Central memory CD8-positive, alpha-beta T cell (primary cell): Measurements from ENCODE around the gene DOCK1.

Experiments
- ATAC-seq: fragments of 150-1000 bp; cut with Tn5 transposase; replicated peaks from 2 replicates; pipeline ENCODE4 v1.10.0; 2022; ENCODE audit warnings: mild to moderate bottlenecking, moderate FRiP score, moderate number of reproducible peaks; ENCODE audit not compliant: poor library complexity, severe bottlenecking; ENCODE audit errors: extremely low read depth
- DNase-seq, 2 donors: peaks; one replicate each; pipeline ENCODE4 v3.0.0; 2021; ENCODE audit warnings: low spot score in 2 of 2
- H3K27ac Mint-ChIP-seq: one replicate; pipeline ENCODE4 v1.8.0; 2022; ENCODE audit warnings: low read depth, mild to moderate bottlenecking, moderate library complexity, mixed read lengths
- H3K27me3 Mint-ChIP-seq: one replicate; pipeline ENCODE4 v1.8.0; 2022; ENCODE audit warnings: mixed read lengths
- H3K36me3 Mint-ChIP-seq: one replicate; pipeline ENCODE4 v1.8.0; 2022; ENCODE audit warnings: mild to moderate bottlenecking, moderate library complexity, mixed read lengths; ENCODE audit not compliant: insufficient read depth
- H3K4me1 Mint-ChIP-seq: one replicate; pipeline ENCODE4 v1.8.0; 2022; ENCODE audit warnings: mixed read lengths
- H3K4me3 Mint-ChIP-seq: one replicate; pipeline ENCODE4 v1.8.0; 2022; ENCODE audit warnings: mild to moderate bottlenecking, moderate library complexity, mixed read lengths
- H3K9me3 Mint-ChIP-seq: one replicate; pipeline ENCODE4 v1.8.0; 2022; ENCODE audit warnings: mixed read lengths

Gene DOCK1

DNA sequence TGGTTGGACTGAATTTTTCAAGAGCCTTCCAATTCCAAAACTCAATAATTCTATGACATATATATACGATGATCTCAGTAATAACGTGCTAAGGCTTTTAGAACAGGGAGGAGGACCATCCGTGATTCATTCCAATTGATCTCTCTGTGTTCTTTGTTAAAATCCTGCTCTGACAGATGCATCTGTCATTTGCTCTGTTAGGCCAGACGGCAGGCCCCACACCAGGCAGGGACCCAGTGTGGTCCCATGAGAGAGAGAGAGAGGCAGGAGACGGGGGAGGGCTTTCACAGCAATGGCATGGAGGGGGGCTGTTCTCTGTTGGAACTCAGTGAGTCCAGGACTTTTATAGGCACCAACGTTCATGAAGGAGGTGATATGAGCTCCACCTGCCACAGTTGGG lies 451.1 kb downstream of the DOCK1 start:
- Mint-ChIP-seq H3K27ac (no peak overlapping the region), H3K4me1 (no peaks in the 10 kb centered on the region), H3K27me3 (no peaks in the 10 kb centered on the region), H3K4me3 (no peak overlapping the region), H3K36me3 (peaks cover under 1% of the 10 kb centered on the region), H3K9me3 (no peaks in the 10 kb centered on the region)
- ATAC-seq: no peak
- DNase-seq: no peak

DNA sequence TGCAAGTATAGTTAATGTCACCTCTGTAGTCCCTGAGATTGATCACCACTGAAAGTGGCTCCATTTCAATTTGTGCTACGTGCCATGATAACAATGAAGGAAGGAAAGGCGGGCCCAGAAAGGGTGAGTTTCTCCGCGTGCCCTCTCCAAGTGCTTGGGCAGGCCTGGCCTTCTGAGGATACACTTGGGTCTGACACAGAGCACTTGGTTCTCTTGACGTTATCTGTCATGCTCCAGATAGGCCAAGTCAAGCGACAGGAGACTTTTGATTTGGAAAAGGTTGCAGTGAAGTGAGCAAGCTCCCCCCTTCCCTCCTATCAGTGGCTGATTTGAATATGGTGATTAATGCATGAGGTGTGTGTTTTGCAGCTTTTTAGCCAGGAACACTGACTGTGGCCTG lies 452.0 kb downstream of the DOCK1 start:
- no peaks in the 10 kb centered on the region for H3K4me1 Mint-ChIP-seq
- no peak overlapping the region for H3K4me3 Mint-ChIP-seq
- H3K9me3 Mint-ChIP-seq: no peaks in the 10 kb centered on the region
- H3K36me3 Mint-ChIP-seq: peaks cover 3% of the 10 kb centered on the region
- ATAC-seq (no peak), DNase-seq (no peak)
- no peaks in the 10 kb centered on the region for H3K27me3 Mint-ChIP-seq
- no peak overlapping the region for H3K27ac Mint-ChIP-seq

DNA sequence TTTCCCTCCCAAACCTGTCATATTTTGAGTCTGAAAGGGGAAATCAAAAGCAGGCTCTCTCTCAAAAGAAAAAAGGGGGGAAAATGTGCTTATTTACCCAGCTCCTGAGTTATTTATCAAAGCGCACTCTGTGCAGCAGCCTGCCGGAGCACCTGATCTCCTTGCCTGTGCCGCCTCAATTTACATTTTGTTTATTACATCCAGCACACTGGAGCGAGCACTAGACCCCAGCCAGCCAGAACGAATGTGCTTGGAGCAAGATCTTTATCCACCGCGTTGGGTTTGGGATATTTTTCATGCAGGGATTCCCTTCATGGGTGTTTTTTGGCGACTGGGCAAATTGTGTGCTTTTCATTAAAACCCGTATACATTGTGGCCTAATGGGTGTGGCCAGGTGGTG lies 453.1 kb downstream of the DOCK1 start:
- H3K36me3 Mint-ChIP-seq: peaks cover 3% of the 10 kb centered on the region
- no peaks in the 10 kb centered on the region for H3K4me1 Mint-ChIP-seq
- no peak overlapping the region for H3K27ac Mint-ChIP-seq
- no peak for DNase-seq
- H3K4me3 Mint-ChIP-seq: no peak overlapping the region
- no peak for ATAC-seq
- no peaks in the 10 kb centered on the region for H3K9me3 Mint-ChIP-seq
- no peaks in the 10 kb centered on the region for H3K27me3 Mint-ChIP-seq

DNA sequence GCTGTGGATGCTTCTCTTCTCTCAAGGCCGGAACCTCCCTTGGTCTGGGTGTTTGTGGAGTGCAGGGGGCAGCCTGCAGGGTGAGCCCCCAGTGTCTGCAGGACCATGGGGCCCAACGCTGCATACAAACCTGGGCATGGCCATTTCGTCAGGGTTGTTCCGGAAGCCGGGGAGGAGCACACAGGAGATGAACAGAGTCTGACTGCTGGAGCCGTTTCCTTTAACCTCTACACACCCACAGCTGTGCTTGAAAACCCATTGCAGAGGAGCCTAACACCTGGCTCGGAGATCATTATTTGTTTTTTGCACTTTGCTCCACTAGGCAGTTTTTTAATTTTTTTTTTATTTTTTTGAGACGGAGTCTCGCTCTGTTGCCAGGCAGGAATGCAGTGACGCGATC lies 458.8 kb downstream of the DOCK1 start:
- Mint-ChIP-seq H3K27ac (no peak overlapping the region), H3K27me3 (no peaks in the 10 kb centered on the region), H3K4me3 (no peak overlapping the region), H3K4me1 (no peaks in the 10 kb centered on the region), H3K36me3 (peaks cover 3% of the 10 kb centered on the region), H3K9me3 (no peaks in the 10 kb centered on the region)
- DNase-seq (no peak), ATAC-seq (no peak)

DNA sequence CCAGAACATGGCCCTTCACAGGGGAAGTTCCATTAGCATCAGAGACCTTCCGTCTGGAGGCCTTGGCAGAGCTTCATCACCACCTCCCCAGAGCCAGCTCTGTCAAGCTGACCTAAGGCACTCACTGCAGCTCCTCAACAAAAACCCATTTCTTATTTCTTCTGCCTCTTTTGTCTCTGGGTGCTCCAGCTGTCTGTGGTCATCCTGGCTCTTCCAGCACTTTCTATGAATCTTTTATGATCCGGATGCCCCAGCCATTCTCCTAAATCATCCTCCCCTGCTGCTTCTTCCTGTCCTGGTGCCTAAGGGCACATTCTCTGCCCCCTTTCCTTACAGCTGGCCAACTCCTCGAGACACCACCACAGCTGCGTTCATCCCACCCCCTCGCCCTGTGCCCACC lies 462.9 kb downstream of the DOCK1 start:
- Mint-ChIP-seq H3K27me3 (no peaks in the 10 kb centered on the region), H3K4me1 (no peaks in the 10 kb centered on the region), H3K9me3 (no peaks in the 10 kb centered on the region), H3K4me3 (no peak overlapping the region), H3K27ac (no peak overlapping the region), H3K36me3 (no peaks in the 10 kb centered on the region)
- no peak for DNase-seq
- no peak for ATAC-seq

DNA sequence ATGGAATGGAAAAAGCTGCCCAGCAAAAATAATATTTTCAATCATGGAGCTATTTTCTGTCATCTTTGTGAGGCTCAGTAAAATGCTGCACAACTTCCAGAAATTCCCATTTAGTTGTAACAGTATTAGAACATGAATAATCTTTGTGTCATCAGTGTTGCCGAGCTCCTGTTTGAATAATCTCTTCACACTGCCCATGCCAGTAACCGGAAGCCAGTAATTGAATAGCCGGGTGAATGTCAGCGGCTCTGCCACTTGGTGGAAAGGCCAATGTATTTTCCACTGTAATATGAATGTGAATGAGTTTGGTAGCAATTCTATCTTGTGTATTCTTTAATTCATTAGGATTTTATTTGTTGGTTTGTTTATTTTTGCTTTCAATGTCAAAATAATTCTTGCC lies 463.7 kb downstream of the DOCK1 start:
- DNase-seq (no peak), ATAC-seq (no peak)
- H3K36me3 Mint-ChIP-seq: no peaks in the 10 kb centered on the region
- H3K4me3 Mint-ChIP-seq: no peak overlapping the region
- H3K27me3 Mint-ChIP-seq: no peaks in the 10 kb centered on the region
- H3K4me1 Mint-ChIP-seq: no peaks in the 10 kb centered on the region
- H3K9me3 Mint-ChIP-seq: no peaks in the 10 kb centered on the region
- H3K27ac Mint-ChIP-seq: no peak overlapping the region

DNA sequence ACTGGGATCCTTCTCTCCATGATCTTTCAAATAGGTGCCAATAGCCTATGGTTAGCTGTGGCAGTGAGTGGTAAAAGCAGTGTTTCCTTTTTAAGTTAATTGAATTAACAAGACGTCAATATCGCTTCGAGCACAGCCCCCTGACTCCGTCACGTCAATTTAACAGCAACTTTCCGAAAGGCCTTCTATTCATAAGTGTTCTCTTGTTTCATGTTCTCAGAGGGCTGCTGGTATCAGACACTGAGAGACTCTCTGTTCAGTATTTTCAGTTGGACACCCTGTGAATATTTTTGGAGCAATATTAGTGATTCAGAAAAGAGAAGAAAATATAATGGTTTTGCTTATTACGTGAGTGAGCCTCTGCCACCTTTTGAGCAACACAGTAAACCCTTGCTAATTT lies 465.4 kb downstream of the DOCK1 start:
- no peaks in the 10 kb centered on the region for H3K9me3 Mint-ChIP-seq
- no peak overlapping the region for H3K4me3 Mint-ChIP-seq
- no peaks in the 10 kb centered on the region for H3K4me1 Mint-ChIP-seq
- H3K27ac Mint-ChIP-seq: no peak overlapping the region
- no peaks in the 10 kb centered on the region for H3K27me3 Mint-ChIP-seq
- DNase-seq (no peak), ATAC-seq (no peak)
- H3K36me3 Mint-ChIP-seq: no peaks in the 10 kb centered on the region

DNA sequence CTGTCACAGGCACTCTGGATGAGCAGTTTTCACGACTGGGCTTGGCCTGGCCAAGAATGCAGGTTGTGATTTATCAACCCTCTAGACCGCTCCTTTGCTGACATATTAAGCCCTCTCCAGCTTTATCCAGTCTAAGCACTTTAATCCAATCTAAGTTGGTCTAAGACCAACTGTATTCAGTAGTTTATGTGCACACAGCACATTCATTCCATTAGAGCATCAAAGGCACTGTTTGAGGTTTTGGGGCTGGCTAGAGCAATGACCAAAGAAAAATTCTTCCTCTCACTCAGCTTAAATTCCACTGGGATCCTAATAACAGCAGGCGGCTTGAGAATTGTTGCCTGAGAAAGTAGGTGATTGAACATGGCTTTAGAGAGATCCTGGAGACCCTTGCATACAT lies 467.1 kb downstream of the DOCK1 start:
- ATAC-seq: no peak
- Mint-ChIP-seq H3K27me3 (no peaks in the 10 kb centered on the region), H3K36me3 (peaks cover 1% of the 10 kb centered on the region), H3K27ac (no peak overlapping the region), H3K9me3 (no peaks in the 10 kb centered on the region), H3K4me3 (no peak overlapping the region), H3K4me1 (no peaks in the 10 kb centered on the region)
- no peak for DNase-seq

DNA sequence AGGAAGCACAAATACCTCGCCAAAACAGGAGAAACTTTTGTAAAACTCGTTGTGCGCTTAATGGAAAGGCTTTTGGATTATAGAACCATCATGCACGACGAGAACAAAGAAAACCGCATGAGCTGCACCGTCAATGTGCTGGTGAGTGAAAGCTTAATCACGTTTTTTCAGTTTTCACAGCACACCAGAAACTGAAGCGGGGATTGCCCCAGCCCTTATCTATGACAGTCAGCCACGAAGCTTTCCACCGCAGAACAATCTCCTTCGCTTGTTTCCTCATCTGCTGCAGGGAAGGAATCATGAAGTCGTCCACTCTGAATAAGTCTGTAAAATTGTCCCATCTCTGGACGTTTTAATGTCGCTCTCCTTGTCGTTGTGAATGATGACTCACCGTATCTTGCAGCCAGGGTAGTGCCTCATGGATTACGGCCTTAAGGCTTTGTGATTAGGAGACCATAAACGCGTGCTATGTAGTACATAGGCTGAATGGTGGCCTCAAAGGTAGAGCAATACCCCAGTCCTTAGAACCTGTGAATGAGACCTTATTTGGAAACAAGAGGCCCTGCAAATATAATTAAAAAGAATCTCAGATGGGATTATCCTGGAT lies 468.9 kb downstream of the DOCK1 start:
- H3K4me3 Mint-ChIP-seq: no peak overlapping the region
- no peak for DNase-seq
- no peak overlapping the region for H3K27ac Mint-ChIP-seq
- H3K9me3 Mint-ChIP-seq: no peaks in the 10 kb centered on the region
- no peak for ATAC-seq
- no peaks in the 10 kb centered on the region for H3K4me1 Mint-ChIP-seq
- H3K36me3 Mint-ChIP-seq: peaks cover 3% of the 10 kb centered on the region
- no peaks in the 10 kb centered on the region for H3K27me3 Mint-ChIP-seq

DNA sequence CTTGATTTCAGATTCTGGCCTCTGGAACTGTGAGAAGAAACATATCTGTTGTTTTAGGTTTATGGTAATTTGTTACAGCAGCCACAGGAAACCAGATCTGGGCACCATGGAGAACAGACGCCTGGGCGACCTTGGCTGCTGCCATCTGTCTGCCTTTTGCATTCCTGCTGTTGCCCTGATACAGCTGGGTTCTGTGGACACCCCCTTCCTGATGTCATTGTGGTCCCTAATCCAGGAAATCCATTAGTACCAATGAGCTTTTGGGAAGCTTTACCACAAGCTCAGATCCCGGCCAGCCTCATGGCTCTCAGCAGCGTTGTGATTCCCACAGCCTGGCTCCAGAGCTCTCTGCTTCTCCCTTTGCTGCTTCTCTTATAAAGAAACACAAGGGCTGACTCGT lies 469.7 kb downstream of the DOCK1 start:
- Mint-ChIP-seq H3K36me3 (peaks cover 3% of the 10 kb centered on the region), H3K27ac (no peak overlapping the region), H3K9me3 (no peaks in the 10 kb centered on the region), H3K4me1 (no peaks in the 10 kb centered on the region), H3K27me3 (no peaks in the 10 kb centered on the region), H3K4me3 (no peak overlapping the region)
- DNase-seq: no peak
- ATAC-seq: no peak

DNA sequence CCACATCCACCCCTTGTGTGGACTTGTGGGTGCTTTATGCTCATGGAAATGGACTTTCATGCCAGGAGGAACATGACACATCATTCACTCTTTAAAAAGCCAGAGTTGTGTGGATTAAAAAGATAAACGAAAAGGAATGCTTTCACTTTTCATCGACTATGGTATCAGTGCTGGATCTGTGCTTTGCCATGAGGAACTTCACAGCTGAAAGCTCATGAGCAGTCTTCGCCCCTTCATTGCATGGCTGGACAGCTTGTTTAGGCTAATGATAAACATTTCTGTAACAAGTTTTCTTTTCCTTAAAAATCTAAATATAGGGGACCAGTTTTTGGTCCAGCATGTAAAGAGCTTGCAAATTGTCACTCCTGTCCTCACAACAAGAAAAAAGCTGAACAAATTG lies 470.2 kb downstream of the DOCK1 start:
- DNase-seq (no peak), ATAC-seq (no peak)
- H3K4me1 Mint-ChIP-seq: no peaks in the 10 kb centered on the region
- H3K36me3 Mint-ChIP-seq: peaks cover 3% of the 10 kb centered on the region
- no peaks in the 10 kb centered on the region for H3K9me3 Mint-ChIP-seq
- H3K27me3 Mint-ChIP-seq: no peaks in the 10 kb centered on the region
- no peak overlapping the region for H3K27ac Mint-ChIP-seq
- H3K4me3 Mint-ChIP-seq: no peak overlapping the region

DNA sequence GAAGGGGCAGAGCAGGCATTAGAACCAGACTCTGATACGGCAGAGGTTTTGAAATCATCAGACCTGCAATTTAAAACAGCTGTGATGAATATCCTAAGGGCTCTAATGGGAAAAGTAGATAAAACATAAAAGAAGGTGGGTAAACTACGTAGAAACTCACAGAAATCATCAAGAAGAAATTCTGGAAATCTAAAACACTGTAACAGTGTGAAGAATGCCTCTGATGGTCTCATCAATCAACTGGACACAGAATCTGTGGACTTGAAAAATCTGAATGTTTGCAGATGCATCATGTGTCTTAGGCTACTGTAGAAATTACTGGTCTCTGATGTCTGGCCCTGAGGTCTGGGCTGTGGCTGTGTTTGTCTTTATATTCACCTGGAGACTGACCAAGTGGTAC lies 470.8 kb downstream of the DOCK1 start:
- Mint-ChIP-seq H3K9me3 (no peaks in the 10 kb centered on the region), H3K27me3 (no peaks in the 10 kb centered on the region), H3K4me1 (no peaks in the 10 kb centered on the region), H3K27ac (no peak overlapping the region), H3K4me3 (no peak overlapping the region), H3K36me3 (peaks cover 3% of the 10 kb centered on the region)
- ATAC-seq: no peak
- DNase-seq: no peak

DNA sequence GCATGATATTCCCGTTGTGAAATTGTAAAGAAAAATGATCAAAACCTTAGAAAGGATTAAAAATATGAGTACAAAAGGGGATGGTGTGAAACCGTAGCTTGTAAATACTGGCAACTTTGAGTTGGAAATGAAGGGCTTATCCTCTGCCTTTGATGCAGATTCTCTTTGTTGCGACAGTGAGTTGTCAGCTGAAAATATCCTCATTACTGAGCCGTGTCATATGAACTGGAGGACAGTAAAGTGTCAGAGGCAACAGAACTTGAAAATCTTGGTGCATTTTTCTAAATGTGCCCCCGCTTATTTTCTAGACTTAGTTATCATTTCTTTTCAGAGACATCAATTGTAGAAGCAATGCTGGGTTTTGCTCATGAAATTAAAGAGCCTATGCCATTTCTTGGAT lies 473.4 kb downstream of the DOCK1 start:
- Mint-ChIP-seq H3K36me3 (peaks cover 3% of the 10 kb centered on the region), H3K9me3 (no peaks in the 10 kb centered on the region), H3K27ac (no peak overlapping the region), H3K4me1 (no peaks in the 10 kb centered on the region), H3K4me3 (no peak overlapping the region), H3K27me3 (no peaks in the 10 kb centered on the region)
- DNase-seq (no peak), ATAC-seq (no peak)

DNA sequence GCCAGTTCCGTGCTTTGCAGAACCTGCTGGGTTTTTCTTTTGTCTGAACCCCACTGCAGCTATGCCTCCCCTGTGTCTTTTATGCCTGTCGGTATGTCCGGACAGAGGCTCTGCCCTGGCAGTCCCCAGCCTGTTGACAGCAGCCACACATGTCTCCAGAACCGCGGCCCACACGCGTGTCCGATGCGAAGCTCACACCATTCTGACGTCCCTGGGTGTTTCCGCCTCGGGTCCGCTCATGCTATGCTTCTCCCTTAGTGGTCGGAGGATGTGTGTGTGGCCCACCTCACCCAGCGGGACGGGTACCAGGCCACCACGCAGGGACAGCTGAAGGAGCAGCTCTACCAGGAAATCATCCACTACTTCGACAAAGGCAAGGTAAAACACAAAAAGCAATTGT lies 479.3 kb downstream of the DOCK1 start:
- Mint-ChIP-seq H3K27ac (no peak overlapping the region), H3K36me3 (no peaks in the 10 kb centered on the region), H3K4me1 (no peaks in the 10 kb centered on the region), H3K27me3 (no peaks in the 10 kb centered on the region), H3K9me3 (no peaks in the 10 kb centered on the region), H3K4me3 (no peak overlapping the region)
- DNase-seq (no peak), ATAC-seq (no peak)
